ENCODE results near the gene SLC24A4. TPM values are rescaled to one million over a fixed set of nuclear protein-coding genes. Genes with fewer than 3 reads are reported as not detected.

Gene SLC24A4
- total RNA-seq, 1 experiment from 2014 or later: not detected

- H3K27me3 Mint-ChIP-seq (ENCODE audit: unreplicated experiment): peaks cover 9% of the 10 kb centered on the region
- intact Hi-C loops (cut with micrococcal nuclease; ENCODE audit: unreplicated experiment): no loop called here
- H3K36me3 Mint-ChIP-seq (ENCODE audit: insufficient read depth, unreplicated experiment): no peaks in the 10 kb centered on the region
- CTCF ChIA-PET: no interaction called here
- H3K4me1 Mint-ChIP-seq (ENCODE audit: low read depth, unreplicated experiment): no peaks in the 10 kb centered on the region
- no peak for TF ChIP-seq CTCF (IDR thresholded peaks at IDR 0.05; ENCODE audit: unreplicated experiment)
- DNase-seq: no peak
- no peak overlapping the region for H3K27ac Mint-ChIP-seq (ENCODE audit: unreplicated experiment)
- BruUV-seq (replicated peaks): no TSS peak
- no peak overlapping the region for H3K4me3 Mint-ChIP-seq (ENCODE audit: low read depth, unreplicated experiment)
- H3K9me3 Mint-ChIP-seq (ENCODE audit: low read depth, unreplicated experiment): no peaks in the 10 kb centered on the region
Observed at GRCh38 chr14:92443167-92443566, 120.2 kb downstream of the SLC24A4 start.

- H3K27ac Mint-ChIP-seq (ENCODE audit: unreplicated experiment): no peak overlapping the region
- H3K27me3 Mint-ChIP-seq (ENCODE audit: unreplicated experiment): peaks cover 9% of the 10 kb centered on the region
- no peak for TF ChIP-seq CTCF (IDR thresholded peaks at IDR 0.05; ENCODE audit: unreplicated experiment)
- no peak overlapping the region for H3K4me3 Mint-ChIP-seq (ENCODE audit: low read depth, unreplicated experiment)
- CTCF ChIA-PET: no interaction called here
- no peaks in the 10 kb centered on the region for H3K9me3 Mint-ChIP-seq (ENCODE audit: low read depth, unreplicated experiment)
- intact Hi-C loops (cut with micrococcal nuclease; ENCODE audit: unreplicated experiment): no loop called here
- no peaks in the 10 kb centered on the region for H3K36me3 Mint-ChIP-seq (ENCODE audit: insufficient read depth, unreplicated experiment)
- DNase-seq: no peak
- BruUV-seq (replicated peaks): no TSS peak
- no peaks in the 10 kb centered on the region for H3K4me1 Mint-ChIP-seq (ENCODE audit: low read depth, unreplicated experiment)
Observed at GRCh38 chr14:92443741-92444140, 120.8 kb downstream of the SLC24A4 start.

GRCh38 chr14:92446771-92447170, 123.8 kb downstream of the SLC24A4 start:
- Mint-ChIP-seq H3K36me3 (ENCODE audit: insufficient read depth, unreplicated experiment) (no peaks in the 10 kb centered on the region), H3K9me3 (ENCODE audit: low read depth, unreplicated experiment) (no peaks in the 10 kb centered on the region), H3K27ac (ENCODE audit: unreplicated experiment) (no peak overlapping the region), H3K4me1 (ENCODE audit: low read depth, unreplicated experiment) (no peaks in the 10 kb centered on the region), H3K27me3 (ENCODE audit: unreplicated experiment) (peaks cover under 1% of the 10 kb centered on the region), H3K4me3 (ENCODE audit: low read depth, unreplicated experiment) (no peak overlapping the region)
- intact Hi-C loops (cut with micrococcal nuclease; ENCODE audit: unreplicated experiment): no loop called here
- CTCF ChIA-PET: interaction anchor here (0.6 kb wide), 1 partner anchor 53 kb away, joined by 4 read pairs; no protein-coding TSS in a partner anchor
- no TSS peak for BruUV-seq (replicated peaks)
- no peak for TF ChIP-seq CTCF (IDR thresholded peaks at IDR 0.05; ENCODE audit: unreplicated experiment)
- DNase-seq: no peak

- no peak overlapping the region for H3K4me3 Mint-ChIP-seq (ENCODE audit: low read depth, unreplicated experiment)
- no peaks in the 10 kb centered on the region for H3K4me1 Mint-ChIP-seq (ENCODE audit: low read depth, unreplicated experiment)
- CTCF ChIA-PET: interaction anchor here (0.5 kb wide), 1 partner anchor 201 kb away, joined by 4 read pairs; no protein-coding TSS in a partner anchor
- H3K9me3 Mint-ChIP-seq (ENCODE audit: low read depth, unreplicated experiment): no peaks in the 10 kb centered on the region
- no TSS peak for BruUV-seq (replicated peaks)
- DNase-seq: no peak
- intact Hi-C loops (cut with micrococcal nuclease; ENCODE audit: unreplicated experiment): no loop called here
- no peaks in the 10 kb centered on the region for H3K27me3 Mint-ChIP-seq (ENCODE audit: unreplicated experiment)
- H3K27ac Mint-ChIP-seq (ENCODE audit: unreplicated experiment): no peak overlapping the region
- TF ChIP-seq CTCF (IDR thresholded peaks at IDR 0.05; ENCODE audit: unreplicated experiment): no peak
- no peaks in the 10 kb centered on the region for H3K36me3 Mint-ChIP-seq (ENCODE audit: insufficient read depth, unreplicated experiment)
Observed at GRCh38 chr14:92447416-92448197, 124.6 kb downstream of the SLC24A4 start.
